GM19035 (cell line): ENCODE results near the gene ELMO1.

Source experiments
- ATAC-seq: cut with Tn5 transposase; IDR thresholded peaks from one replicate; pipeline ENCODE4 v1.9.1; 2021; ENCODE audit not compliant: unreplicated experiment

The ELMO1 gene

DNA sequence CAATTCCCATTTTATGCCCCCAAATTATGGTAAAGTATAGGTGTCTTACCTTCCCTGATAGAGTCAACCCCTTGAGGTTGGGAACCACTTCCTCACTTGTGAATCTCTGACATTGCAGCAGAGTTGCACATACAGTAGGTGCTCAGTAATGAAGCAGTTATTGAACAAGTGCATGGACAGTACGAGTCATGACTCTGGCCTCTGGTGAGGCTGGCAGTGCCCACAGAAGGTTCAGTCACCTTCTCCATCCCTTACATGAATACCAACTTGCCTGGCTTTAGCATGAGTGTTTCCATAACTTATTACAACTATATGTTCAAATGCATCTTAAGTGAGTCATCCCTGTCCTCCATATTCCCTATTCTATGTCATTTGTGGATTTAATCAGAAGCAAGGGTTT is 340.0 kb downstream of the ELMO1 start:
- ATAC-seq, result no peak

DNA sequence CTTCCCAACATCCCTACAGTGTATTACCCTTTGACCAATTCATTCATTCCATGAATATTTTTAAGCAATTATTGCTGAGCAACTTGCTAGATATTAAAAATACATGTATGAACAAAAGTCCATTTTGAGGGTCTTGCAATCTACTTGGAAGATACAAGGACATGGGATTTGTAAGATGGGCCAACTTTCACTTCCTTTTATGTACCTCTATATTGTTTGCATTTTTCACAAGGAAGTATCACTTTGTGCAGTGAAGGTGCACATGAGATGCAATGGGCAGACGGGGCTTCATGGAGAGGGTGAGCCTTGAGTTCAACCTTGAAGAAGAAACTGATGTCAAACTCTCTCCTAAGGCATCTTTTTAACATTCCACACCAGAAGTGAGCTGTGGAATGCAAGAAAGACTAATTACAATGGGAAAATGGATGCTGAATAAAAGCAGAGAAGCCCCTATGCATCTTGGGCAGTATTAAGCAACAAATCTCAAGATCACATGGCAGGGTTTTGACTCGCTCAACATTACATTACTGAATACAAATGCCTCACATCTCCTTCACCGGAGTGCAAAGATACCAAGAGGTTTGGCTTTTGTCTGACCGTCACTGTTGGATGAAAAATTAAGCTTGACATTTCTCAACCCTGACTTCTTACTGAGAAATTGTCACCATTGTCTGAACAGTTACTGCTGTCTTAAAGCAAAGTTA is 341.5 kb downstream of the ELMO1 start:
- no peak for ATAC-seq

DNA sequence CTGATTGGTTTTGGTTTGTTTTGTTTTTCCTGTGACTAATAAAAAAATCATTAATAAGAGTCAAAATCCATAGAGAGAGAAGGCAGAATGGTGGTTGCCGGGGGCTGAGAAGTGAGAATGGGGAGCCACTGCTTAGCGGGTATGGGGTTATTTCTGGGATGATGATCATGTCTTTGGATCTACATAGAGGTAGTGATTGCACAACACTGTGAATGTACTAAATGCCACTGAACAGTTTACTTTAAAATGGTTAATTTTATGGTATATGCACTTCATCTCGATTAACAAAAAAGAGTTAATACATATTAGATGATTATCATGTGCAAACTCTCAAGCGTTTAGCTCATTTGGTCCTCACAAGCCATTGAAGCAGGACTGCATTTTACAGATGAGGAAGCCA is 342.9 kb downstream of the ELMO1 start:
- no peak for ATAC-seq

DNA sequence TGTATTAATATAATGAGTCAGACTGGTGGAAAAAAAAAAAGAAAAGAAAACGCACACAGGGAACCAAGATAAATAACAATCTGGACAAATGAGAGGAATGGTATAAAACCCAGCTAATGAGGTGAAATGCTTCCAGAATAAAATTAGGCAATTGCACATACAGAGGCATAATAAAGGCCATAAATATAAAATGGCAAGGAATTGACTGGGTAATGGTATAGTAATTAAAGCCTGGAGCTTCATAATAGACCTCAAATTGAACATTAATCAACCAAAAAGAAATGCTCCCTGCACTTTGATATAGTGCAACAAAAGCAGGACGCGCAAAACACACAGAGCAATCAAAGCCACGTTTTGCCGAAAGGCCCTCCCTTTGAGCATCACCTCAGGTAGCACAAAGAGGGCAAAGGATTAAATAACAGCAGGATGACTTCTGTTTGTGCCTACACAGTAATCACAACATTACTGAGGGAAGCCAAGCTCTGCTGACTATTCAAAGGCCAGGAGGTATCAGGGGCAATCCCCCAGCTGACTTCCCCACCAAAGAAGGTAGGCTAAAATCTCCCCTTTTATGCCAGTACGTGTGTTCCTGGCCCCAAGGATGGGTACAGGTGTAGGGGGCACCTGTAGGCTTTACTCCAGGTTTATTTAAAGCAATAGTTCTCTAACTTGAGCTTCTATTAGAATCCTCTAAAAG is 343.7 kb downstream of the ELMO1 start:
- no peak for ATAC-seq

DNA sequence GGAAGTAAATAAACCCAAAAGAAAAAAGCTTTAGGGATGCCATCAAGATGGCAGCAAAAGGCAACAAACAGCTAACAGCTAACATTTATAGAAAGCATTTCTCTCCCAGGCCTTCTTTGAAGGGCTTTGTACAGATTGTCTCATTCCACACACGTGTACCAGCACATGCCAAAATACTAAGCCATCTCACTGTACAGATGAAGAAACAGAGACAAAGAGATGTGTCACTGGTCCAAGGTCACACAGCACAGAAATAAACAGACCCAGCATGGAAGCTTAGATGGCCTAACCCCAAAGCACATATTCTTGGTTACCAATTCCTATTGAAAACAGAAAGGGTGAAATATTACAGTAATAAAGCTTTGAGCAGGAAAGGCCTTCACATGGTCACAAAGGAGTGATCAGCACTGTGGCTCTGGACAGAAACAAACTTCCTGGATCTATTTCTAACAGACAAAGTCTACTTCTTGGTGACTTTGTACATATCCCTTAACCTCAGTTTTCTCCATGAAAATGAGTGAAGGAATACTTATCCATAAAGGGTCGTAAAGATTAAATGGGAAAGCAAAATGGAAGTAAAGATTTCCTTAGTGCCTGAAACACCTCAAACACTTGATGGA is 346.0 kb downstream of the ELMO1 start:
- no peak for ATAC-seq

DNA sequence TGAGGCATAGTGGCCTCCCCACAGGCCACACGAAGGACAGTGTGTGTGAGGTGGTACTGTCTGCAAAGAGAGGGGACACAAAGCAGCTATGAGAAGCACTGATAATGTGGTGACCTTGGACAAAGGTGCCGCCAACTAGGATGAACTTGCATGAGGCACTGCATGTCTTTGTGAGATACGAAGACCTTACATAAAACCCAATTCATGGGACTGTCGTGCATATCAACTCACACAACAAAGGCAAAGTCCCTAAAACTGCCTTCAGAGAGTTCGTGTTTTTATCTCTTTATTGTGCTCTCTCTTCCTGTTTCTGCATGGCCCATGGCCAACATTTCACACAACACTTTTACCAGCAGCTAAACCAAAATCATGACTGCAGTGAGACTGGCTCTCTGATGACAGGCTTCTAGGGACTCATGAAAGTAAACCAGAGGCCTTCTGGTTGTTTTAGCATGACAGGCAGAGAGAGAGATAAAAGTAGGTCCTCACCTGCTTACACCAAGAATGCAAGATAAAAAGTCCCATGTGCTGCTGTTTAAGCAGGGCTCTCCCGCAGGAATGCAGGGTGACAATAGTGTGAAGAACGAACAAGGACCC is 347.8 kb downstream of the ELMO1 start:
- ATAC-seq, result no peak

DNA sequence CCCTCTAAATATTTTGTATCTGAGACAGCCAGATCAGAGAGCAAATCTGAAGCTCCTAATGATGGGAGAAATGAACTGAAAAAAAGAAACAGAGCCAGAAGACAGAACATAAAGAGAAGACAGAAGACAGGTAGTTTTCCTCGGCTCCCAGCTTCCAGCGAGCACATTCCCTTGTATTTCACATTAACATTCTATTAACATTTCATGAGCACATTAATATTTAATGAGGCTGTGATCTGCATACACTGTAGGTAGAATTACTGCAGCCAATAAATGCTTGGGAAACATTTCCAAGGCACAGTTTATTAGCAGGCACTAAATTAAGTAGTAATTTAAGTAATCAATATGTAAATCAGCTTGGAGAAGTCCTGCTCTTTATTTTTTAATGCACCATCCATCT is 349.9 kb downstream of the ELMO1 start:
- no peak for ATAC-seq

DNA sequence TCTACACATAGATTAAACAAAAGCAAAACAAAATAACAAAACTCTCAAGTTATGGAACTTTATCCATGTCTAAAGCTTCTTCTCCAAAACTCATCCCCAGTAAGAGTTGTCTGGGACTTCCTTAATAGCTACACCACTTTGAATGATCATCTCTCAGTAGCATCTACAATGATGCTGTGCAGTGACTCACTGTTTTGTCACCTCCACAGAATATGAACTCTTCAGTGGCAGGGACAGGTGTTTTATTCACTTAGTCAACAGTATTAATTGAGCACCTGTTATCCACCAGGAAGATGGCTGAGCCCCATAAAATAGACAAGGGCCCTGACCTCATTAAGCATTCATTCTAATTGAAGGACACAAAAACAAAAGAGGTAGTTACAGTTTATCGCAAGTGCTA is 350.7 kb downstream of the ELMO1 start:
- ATAC-seq, result no peak

DNA sequence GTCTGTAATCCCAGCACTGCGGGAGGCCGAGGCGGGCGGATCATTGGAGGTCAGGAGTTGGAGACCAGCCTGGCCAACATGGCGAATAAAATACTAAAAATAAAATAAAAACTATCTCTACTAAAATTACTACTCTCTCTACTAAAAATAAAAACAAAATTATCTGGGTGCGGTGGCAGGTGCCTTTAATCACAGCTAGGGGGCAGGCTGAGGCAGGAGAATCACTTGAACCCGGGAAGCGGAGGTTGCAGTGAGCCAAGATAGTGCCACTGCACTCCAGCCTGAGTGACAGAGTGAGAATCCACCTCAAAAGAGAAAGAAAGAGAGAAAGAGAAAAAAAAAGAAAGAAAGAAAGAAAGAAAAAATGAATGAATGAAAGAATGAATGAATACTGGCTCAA is 351.4 kb downstream of the ELMO1 start:
- no peak for ATAC-seq

DNA sequence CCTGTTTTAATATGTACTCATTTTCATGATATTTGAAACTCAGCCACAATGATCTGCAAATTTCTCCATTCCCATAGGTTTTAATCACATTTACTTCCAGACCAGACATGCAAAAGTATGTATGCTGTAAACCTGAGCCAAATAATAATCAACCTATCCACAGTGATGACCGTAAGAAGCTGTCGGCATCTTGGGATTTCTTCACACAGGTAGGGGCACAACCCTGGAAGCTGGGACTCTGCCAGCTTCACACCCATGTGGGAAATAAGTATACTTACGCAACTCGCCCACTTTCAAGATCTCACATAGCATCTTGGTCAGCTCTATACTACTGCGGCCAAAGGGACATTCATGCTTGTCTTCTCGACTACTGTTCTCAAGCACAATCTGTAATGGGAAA is 352.3 kb downstream of the ELMO1 start:
- ATAC-seq, result no peak

DNA sequence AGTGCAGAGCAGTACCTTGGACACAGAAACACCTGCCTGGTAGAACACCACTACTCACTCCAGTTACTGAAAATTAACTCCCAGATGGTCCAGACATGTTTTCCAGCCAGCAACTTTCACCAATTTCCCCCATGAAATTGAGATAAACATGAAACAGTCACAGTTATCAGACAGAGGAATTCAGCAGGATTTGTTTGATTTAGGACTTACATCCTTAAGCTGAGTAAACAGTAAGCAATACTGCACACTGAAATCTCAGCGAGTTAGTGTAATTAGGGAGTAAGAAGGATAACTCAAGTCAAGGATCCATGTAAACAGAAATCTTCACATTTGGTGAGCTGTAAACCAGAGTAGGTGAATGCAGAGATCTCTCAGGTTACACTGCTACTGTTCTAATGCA is 353.5 kb downstream of the ELMO1 start:
- ATAC-seq, result no peak

DNA sequence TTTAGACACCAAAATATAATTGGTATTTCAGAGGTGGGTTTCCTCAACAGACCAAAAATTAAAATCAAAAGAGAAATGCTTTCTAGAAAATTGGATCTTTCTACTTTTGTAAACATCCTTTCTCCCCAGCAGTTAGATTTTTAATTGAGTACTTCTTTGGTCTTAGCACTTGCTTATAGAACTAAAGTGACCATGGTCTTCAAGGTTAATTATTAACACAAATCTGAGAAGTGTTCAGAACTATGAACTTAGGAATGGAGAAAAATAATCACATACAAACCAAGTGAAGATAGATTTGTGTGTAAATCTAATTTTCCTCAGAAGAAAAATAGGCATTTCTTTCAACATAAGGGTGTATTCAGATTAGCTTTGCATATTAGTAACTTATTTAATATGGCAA is 355.4 kb downstream of the ELMO1 start:
- ATAC-seq, result no peak

DNA sequence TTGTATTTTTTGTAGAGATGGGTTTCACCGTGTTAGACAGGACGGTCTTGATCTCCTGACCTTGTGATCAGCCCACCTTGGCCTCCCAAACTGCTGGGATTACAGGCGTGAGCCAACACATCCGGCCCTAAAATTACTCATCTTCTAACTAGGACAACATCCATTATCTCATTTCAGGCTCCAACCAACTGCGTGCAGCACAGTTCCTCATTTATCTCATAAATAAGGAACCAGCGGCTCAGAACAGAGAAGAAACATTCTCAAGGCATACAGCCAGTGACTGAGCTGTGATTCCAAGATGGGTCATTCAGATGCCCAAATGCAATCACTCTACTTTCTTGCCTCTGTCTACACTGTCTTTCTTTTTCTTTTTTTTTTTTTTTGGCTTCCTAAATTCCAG is 356.1 kb downstream of the ELMO1 start:
- ATAC-seq, result no peak

DNA sequence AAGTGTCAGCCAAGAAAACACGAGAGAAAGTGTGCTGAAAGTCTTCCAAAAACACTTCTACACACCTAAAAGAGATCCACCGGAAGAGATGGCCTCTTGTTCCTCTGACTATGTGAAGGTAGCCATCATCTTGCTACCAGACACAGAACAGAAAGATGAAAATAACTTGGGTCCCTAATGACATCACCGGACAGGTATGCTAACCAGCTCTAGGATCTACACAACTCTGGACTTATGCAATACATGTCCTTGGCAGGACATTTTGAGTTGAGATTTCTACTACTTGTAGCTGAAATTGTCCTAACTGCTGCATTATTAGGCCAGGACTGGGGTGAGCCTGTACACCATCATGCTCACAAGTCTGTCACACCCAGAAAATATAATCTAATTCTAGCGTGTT is 358.7 kb downstream of the ELMO1 start:
- no peak for ATAC-seq

DNA sequence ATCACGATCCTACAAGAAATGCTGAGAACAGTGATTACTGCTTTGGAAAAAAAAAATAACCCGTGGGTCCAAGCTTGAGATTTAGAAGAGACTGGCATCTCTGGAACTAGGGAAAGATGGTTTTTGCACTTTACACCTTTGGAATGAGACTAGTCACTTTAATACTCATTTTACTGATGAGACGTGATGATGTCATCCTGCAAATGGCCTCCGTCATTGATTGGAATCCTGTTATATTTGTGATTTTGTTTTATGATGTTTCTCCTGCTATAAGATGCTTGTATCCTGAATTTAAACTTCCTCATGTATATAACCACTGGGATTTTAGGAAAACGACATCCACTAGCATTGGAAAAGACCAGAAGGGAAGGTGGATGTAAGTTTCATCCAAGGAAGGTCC is 363.1 kb downstream of the ELMO1 start:
- no peak for ATAC-seq

DNA sequence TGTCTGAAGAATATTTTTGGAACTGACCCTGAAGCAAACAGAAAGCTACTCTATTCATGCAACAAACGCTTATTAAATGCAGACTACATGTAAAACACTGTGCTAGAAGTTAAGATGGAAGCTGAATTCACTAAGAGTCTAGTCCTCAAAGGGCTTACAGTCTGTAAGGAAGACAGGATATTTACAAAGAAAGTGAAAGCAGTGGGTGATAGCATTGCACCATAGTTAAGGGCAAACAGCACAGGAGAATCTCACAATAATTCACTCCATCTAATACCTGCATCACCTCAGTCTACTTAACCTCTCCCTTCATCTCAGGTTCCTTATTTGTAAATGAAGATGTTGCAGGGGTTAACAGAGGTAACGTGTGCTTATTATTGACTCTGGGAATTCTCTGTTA is 364.4 kb downstream of the ELMO1 start:
- ATAC-seq, result no peak

DNA sequence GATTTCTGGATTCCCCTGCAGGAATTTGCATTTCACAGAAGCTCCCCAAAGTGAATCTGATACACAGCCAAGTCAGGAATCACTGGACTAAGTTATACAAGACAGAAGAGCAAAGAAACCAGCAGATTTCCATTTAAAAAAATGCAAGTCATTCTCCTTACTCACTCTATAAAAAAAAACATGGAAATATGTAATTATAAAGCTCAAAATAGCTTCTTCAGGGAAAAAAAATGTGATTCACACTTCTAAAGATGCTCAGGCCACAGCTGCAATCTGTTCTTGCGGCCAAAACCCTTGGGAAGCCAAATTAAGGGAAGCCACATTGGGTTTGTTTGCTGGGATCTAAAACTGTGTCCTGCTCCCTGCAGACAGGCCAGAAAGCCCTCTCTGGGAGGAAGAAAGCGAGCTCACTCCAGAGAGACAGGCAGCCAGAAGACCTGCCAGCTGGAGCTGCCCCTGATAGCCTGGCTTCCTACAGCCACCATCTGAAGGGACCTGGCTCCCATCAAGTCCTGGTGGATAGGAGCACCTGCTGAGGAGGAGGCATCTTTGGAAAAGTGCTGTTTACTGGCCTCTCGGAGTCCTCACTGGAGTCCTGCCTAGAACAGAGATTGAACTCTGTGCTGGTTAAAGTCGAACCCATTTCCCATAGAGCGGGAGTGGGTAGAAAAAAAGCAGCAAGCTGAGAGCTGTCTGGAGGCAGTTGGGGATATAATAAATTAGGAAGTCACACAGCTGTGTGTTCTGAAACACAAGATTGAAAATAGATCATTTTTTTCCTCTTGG is 365.2 kb downstream of the ELMO1 start:
- no peak for ATAC-seq

DNA sequence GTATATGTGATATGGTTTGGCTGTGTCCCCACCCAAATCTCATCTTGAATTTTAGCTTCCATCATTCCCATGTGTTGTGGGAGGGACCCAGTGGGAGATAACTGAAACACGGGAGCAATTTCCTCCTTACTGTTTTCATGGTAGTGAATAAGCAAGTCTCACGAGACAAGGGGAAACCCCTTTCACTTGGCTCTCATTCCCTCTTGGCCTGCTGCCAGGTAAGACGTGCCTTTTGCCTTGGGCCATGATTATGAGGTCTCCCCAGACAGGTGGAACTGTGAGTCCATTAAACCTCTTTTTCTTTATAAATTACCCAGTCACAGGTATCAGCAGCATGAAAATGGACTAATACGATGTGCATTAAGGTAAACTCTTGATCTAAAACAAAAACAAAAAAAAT is 367.2 kb downstream of the ELMO1 start:
- ATAC-seq, result no peak

DNA sequence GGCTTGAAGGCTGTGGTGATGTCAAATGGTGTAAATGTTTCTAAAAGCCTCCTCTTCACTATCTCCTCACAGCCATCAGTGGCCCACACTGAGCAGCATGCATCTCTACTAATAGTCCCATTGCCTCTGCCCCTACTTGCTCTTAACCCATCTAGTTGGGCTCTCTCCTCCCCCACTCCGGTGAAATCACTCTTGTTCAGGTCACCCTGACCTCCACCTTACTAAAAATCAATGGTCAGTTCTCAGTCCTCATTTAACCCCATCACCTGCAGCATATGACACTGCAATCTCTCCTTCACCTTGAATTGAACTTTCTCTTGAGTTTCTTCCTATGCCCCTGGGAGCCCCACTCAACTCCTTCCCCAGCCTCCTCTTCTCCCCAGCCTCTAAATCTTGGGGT is 369.2 kb downstream of the ELMO1 start:
- ATAC-seq, result no peak

DNA sequence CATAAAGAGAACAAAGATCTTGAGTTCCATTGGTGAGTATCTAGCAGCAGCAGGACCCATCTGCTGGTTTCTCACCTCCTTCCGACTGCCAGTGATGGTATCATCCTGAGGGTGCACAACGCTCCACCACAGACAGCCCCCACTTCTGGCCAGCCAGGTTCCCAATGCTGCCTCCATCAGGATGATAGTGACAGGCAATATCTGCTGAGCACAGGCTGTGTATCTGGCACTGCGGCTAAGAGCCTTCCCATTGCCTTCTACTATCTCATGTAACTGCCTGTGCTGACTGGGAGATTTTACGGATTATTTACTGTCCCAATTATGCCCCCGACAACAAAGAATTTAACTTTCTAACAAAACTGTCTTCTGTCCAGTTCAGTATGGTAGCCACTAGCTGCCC is 372.0 kb downstream of the ELMO1 start:
- ATAC-seq, result no peak

DNA sequence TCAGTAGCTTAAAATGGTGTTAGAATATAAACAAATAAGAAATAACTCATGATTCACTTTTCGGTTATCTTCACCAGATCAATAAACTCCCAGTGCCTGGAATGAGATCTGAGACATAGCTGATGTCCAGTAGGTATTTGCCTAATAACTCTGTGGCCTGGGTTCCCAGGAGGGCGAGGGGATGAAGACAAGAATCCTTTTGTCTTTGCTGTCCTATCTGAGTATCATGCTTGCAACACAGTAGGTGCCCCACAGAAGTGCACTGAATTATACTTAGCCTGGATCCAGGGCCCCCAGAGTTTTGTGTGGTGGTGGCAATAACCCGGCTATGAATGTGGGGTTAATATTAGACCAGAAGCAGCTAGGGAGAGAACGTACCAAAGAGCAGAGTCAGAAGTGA is 374.3 kb downstream of the ELMO1 start:
- ATAC-seq, result no peak
